K562 (cell line): ENCODE measurements around the gene METTL23. TPM values are rescaled to one million over a fixed set of nuclear protein-coding genes. Genes with fewer than 3 reads are reported as not detected.
A peak's percentile ranks its signal among the peaks of the same experiment; 100 is the strongest.

Experiments used
- ADNP ChIP-seq: fragments of 200-800 bp; sonication (Bioruptor generic); IDR thresholded peaks from 2 replicates; pipeline ENCODE4 v1.6.1; 2016; ENCODE audit warnings: missing genetic modification characterization, missing compliant biosample characterization
- FOXK1 ChIP-seq: sonication (generic); formaldehyde crosslinking; IDR thresholded peaks from 2 replicates; pipeline ENCODE4 v1.8.0; 2022; ENCODE audit warnings: missing genetic modification reagents, mild to moderate bottlenecking, borderline replicate concordance
- ILK ChIP-seq: fragments of 450-650 bp; IDR thresholded peaks from 2 replicates; pipeline ENCODE4 v1.6.1; 2016; ENCODE audit warnings: missing genetic modification characterization, low read depth, mild to moderate bottlenecking, missing compliant biosample characterization, moderate library complexity, borderline replicate concordance
- LCOR ChIP-seq: sonication (generic); formaldehyde crosslinking; IDR thresholded peaks from 2 replicates; pipeline ENCODE4 v1.8.0; 2022; ENCODE audit warnings: mild to moderate bottlenecking, missing genetic modification reagents
- MCM3 ChIP-seq: fragments of 450-650 bp; IDR thresholded peaks from 2 replicates; pipeline ENCODE4 v1.6.1; 2016
- NRF1 ChIP-seq, 2 experiments: fragments of 450-650 bp; IDR thresholded peaks in 1 of 2; conservative IDR thresholded peaks in 1 of 2; 2 replicates each; pipeline ENCODE4 v1.6.1; 2014; ENCODE audit warnings: mild to moderate bottlenecking in 2 of 2
- RBM22 ChIP-seq: fragments of 200-400 bp; formaldehyde crosslinking; IDR thresholded peaks from 2 replicates; pipeline ENCODE4 v1.6.1; 2018; ENCODE audit warnings: low read length, low read depth; ENCODE audit not compliant: poor library complexity, severe bottlenecking
- SP2 ChIP-seq: IDR thresholded peaks from 2 replicates; pipeline ENCODE4 v1.6.1; 2011; ENCODE audit warnings: mild to moderate bottlenecking, low read depth, low read length, moderate library complexity; ENCODE audit not compliant: poor library complexity, severe bottlenecking; ENCODE audit errors: extremely low read depth
- ZNF263 ChIP-seq: sonication (generic); formaldehyde crosslinking; IDR thresholded peaks from 2 replicates; pipeline ENCODE4 v1.8.0; 2022; ENCODE audit warnings: mild to moderate bottlenecking, missing genetic modification reagents, borderline replicate concordance
- polyA plus RNA-seq, 8 experiments: library from polyadenylated mRNA; depleted of rRNA in 4 of 8; stranded (reverse) in 5 of 8; unstranded in 3 of 8; fragments of >200 nt; fragmentation: Nextera tagmentation in 2 of 8; fragmentation: Illumina TruSeq in 1 of 8; extraction: Ambion mirVana in 2 of 8; extraction: Trizol in 1 of 8; gene quantifications; 2 replicates each; pipeline versions ENCODE4 v1.2.1 to v1.2.3, GENCODE V29; 2011 to 2014; ENCODE audit warnings: inconsistent platforms in 1 of 8, missing spikeins in 1 of 8
- total RNA-seq, 7 experiments: library from RNA; depleted of rRNA in 6 of 7; stranded (reverse); fragments of >200 nt in 6 of 7; fragmentation: Illumina TruSeq in 2 of 7; extraction: Trizol in 2 of 7; gene quantifications; 2 replicates each; pipeline versions ENCODE4 v1.2.1 to v1.2.3, GENCODE V29; 2011 to 2021; ENCODE audit warnings: low replicate concordance in 1 of 7
- TF ChIP-seq, protein P1 (sequence below): fragments of 450-650 bp; IDR thresholded peaks from 2 replicates; pipeline ENCODE4 v1.6.1; 2018; ENCODE audit warnings: mild to moderate bottlenecking, low read depth; ENCODE audit not compliant: partially characterized antibody
- TF ChIP-seq, protein P2 (sequence below), 2 experiments: IDR thresholded peaks; 2 replicates each; pipeline ENCODE4 v1.6.1; 2012; ENCODE audit warnings: improper control_type of control experiment in 2 of 2, low read depth in 2 of 2, low read length in 2 of 2, borderline replicate concordance in 1 of 2
- TF ChIP-seq, protein P3 (sequence below): fragments of 250-450 bp; sonication (Bioruptor Pico); IDR thresholded peaks from 2 replicates; pipeline ENCODE4 v1.5.0; 2021
- TF ChIP-seq, protein P4 (sequence below): sonication (generic); formaldehyde crosslinking; IDR thresholded peaks from 2 replicates; pipeline ENCODE4 v1.8.0; 2022; ENCODE audit warnings: missing genetic modification reagents, mild to moderate bottlenecking, borderline replicate concordance
- TF ChIP-seq, protein P5 (sequence below): sonication (generic); formaldehyde crosslinking; IDR thresholded peaks from 2 replicates; pipeline ENCODE4 v1.8.1; 2023; ENCODE audit warnings: missing genetic modification reagents, mild to moderate bottlenecking, borderline replicate concordance

METTL23 gene
- total and polyA plus RNA-seq, 9 of the 15 experiments (the other 6 are each of a cell fraction or from before 2014, with no cell fraction given), result 29.4 to 67.3 (median 41.6) TPM

DNA sequence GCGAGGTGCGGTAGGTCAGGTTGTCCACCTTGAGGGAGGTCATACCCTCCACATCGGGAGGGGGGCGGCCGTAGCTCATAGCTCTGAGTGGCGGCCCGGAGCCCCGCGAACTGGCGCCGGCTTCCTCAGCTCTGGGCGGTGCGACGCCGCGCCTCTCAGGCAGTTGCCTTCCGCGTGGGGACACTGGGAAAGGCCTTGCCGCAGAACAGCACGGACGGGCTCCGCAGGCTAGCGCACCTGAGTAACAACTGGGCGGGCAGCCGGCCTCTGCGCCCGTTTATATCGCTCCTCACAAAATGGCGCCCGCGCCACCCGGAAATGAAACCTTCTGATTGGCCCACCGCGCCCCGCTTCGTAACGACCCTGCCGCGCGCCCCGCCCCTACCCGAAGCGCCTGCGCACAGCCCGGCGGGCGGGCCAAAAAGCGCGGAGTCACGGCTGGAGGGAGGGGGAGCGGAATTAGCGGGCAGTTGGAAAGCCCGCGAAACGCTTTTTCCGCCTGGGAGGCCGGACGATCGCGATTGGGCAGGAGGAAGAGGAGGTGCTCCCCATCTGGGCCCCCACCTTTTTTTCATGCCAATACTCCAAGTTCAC lies 10.5 kb downstream of the METTL23 start, which contains the start of gene SRSF2 (continued):
- TF ChIP-seq SP2, result no peak
- TF ChIP-seq, protein P1, sequence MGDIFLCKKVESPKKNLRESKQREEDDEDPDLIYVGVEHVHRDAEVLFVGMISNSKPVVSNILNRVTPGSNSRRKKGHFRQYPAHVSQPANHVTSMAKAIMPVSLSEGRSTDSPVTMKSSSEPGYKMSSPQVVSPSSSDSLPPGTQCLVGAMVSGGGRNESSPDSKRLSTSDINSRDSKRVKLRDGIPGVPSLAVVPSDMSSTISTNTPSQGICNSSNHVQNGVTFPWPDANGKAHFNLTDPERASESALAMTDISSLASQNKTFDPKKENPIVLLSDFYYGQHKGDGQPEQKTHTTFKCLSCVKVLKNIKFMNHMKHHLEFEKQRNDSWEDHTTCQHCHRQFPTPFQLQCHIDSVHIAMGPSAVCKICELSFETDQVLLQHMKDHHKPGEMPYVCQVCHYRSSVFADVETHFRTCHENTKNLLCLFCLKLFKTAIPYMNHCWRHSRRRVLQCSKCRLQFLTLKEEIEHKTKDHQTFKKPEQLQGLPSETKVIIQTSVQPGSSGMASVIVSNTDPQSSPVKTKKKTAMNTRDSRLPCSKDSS, result no peak
- TF ChIP-seq ILK (tag), result no peak
- TF ChIP-seq FOXK1, result peak; percentile 97; the same call in 1 of the 2 replicates
- TF ChIP-seq ADNP (tag), result no peak
- TF ChIP-seq LCOR (CRISPR knock-in tag), result peak; percentile 92
- TF ChIP-seq, protein P2, sequence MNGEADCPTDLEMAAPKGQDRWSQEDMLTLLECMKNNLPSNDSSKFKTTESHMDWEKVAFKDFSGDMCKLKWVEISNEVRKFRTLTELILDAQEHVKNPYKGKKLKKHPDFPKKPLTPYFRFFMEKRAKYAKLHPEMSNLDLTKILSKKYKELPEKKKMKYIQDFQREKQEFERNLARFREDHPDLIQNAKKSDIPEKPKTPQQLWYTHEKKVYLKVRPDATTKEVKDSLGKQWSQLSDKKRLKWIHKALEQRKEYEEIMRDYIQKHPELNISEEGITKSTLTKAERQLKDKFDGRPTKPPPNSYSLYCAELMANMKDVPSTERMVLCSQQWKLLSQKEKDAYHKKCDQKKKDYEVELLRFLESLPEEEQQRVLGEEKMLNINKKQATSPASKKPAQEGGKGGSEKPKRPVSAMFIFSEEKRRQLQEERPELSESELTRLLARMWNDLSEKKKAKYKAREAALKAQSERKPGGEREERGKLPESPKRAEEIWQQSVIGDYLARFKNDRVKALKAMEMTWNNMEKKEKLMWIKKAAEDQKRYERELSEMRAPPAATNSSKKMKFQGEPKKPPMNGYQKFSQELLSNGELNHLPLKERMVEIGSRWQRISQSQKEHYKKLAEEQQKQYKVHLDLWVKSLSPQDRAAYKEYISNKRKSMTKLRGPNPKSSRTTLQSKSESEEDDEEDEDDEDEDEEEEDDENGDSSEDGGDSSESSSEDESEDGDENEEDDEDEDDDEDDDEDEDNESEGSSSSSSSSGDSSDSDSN (IDR thresholded peaks at IDR 0.05; ENCODE audit: borderline replicate concordance in 1 of 2, low read depth in 2 of 2, low read length in 2 of 2), result no peak
- TF ChIP-seq, protein P3, sequence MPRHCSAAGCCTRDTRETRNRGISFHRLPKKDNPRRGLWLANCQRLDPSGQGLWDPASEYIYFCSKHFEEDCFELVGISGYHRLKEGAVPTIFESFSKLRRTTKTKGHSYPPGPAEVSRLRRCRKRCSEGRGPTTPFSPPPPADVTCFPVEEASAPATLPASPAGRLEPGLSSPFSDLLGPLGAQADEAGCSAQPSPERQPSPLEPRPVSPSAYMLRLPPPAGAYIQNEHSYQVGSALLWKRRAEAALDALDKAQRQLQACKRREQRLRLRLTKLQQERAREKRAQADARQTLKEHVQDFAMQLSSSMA, result no peak
- TF ChIP-seq RBM22, result peak; percentile 99
- TF ChIP-seq, protein P4, sequence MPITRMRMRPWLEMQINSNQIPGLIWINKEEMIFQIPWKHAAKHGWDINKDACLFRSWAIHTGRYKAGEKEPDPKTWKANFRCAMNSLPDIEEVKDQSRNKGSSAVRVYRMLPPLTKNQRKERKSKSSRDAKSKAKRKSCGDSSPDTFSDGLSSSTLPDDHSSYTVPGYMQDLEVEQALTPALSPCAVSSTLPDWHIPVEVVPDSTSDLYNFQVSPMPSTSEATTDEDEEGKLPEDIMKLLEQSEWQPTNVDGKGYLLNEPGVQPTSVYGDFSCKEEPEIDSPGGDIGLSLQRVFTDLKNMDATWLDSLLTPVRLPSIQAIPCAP (CRISPR knock-in tag), result 0 out of 2 replicates have a peak, but pooled peaks have one; percentile 66
- no peak for TF ChIP-seq MCM3
- TF ChIP-seq NRF1 (conservative IDR thresholded peaks at IDR 0.05 in 1 of 2, IDR thresholded peaks at IDR 0.05 in 1 of 2), result peak; percentile 98
- TF ChIP-seq ZNF263 (CRISPR knock-in tag), result peak; percentile 99
- TF ChIP-seq, protein P5, sequence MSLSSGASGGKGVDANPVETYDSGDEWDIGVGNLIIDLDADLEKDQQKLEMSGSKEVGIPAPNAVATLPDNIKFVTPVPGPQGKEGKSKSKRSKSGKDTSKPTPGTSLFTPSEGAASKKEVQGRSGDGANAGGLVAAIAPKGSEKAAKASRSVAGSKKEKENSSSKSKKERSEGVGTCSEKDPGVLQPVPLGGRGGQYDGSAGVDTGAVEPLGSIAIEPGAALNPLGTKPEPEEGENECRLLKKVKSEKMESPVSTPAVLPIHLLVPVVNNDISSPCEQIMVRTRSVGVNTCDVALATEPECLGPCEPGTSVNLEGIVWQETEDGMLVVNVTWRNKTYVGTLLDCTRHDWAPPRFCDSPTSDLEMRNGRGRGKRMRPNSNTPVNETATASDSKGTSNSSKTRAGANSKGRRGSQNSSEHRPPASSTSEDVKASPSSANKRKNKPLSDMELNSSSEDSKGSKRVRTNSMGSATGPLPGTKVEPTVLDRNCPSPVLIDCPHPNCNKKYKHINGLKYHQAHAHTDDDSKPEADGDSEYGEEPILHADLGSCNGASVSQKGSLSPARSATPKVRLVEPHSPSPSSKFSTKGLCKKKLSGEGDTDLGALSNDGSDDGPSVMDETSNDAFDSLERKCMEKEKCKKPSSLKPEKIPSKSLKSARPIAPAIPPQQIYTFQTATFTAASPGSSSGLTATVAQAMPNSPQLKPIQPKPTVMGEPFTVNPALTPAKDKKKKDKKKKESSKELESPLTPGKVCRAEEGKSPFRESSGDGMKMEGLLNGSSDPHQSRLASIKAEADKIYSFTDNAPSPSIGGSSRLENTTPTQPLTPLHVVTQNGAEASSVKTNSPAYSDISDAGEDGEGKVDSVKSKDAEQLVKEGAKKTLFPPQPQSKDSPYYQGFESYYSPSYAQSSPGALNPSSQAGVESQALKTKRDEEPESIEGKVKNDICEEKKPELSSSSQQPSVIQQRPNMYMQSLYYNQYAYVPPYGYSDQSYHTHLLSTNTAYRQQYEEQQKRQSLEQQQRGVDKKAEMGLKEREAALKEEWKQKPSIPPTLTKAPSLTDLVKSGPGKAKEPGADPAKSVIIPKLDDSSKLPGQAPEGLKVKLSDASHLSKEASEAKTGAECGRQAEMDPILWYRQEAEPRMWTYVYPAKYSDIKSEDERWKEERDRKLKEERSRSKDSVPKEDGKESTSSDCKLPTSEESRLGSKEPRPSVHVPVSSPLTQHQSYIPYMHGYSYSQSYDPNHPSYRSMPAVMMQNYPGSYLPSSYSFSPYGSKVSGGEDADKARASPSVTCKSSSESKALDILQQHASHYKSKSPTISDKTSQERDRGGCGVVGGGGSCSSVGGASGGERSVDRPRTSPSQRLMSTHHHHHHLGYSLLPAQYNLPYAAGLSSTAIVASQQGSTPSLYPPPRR (CRISPR knock-in tag), result peak; percentile 86
